ENCODE results near the gene PLA2G4E.

- TF ChIP-seq POLR2A (IDR thresholded peaks at IDR 0.05) = no peak
- TF ChIP-seq CTCF (IDR thresholded peaks at IDR 0.05) = no peak
Measured at GRCh38 chr15:41936649-41937567, 83.9 kb downstream of the PLA2G4E start.
